A673 (cell line): ENCODE results near the gene CCL14.

Source experiments
- EZH2 ChIP-seq: fragments of 200-600 bp; sonication (generic); IDR thresholded peaks from 2 replicates; pipeline ENCODE4 v1.6.1; 2017; ENCODE audit warnings: borderline replicate concordance, low read depth, mild to moderate bottlenecking, mixed read lengths, antibody characterized with exemption, low read length; ENCODE audit not compliant: poor library complexity, severe bottlenecking
- TF ChIP-seq, protein P1 (sequence below): fragments of 300-800, 200-600 bp; sonication (generic); conservative IDR thresholded peaks from 2 replicates; pipeline ENCODE4 v1.5.1; 2017; ENCODE audit warnings: low read depth, mild to moderate bottlenecking, antibody characterized with exemption, low read length, moderate library complexity, mixed read lengths

DNA sequence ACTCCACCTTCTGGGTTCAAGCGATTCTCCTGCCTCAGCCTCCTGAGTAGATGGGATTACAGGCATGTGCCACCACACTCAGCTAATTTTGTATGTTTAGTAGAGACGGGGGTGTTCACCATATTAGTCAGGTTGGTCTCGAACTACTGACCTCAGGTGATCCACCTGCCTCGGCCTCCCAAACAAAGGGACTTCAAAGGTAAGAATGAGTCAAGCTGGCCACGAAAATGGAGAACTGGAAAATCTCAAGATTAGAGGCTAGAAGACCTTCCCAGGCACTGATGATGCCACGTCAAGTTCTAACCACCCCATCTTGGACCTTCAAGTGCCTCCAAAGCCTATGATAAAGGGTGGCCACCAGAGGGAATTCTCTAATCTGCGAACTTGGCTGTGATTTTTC is 16.1 kb upstream of the CCL14 start:
- TF ChIP-seq, protein P1, sequence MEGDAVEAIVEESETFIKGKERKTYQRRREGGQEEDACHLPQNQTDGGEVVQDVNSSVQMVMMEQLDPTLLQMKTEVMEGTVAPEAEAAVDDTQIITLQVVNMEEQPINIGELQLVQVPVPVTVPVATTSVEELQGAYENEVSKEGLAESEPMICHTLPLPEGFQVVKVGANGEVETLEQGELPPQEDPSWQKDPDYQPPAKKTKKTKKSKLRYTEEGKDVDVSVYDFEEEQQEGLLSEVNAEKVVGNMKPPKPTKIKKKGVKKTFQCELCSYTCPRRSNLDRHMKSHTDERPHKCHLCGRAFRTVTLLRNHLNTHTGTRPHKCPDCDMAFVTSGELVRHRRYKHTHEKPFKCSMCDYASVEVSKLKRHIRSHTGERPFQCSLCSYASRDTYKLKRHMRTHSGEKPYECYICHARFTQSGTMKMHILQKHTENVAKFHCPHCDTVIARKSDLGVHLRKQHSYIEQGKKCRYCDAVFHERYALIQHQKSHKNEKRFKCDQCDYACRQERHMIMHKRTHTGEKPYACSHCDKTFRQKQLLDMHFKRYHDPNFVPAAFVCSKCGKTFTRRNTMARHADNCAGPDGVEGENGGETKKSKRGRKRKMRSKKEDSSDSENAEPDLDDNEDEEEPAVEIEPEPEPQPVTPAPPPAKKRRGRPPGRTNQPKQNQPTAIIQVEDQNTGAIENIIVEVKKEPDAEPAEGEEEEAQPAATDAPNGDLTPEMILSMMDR: no peak
- no peak for TF ChIP-seq EZH2
